IPS-18c (cell line): ENCODE results near the gene MDFI.

Source experiments
- H3K4me3 ChIP-seq: 2 replicates; pipeline ENCODE4 v1.7.0; 2013; ENCODE audit warnings: low read depth, mild to moderate bottlenecking, low read length, moderate library complexity; ENCODE audit not compliant: insufficient read depth
- H3K9me3 ChIP-seq: one replicate; pipeline ENCODE4 v1.6.1; 2013; ENCODE audit warnings: mild to moderate bottlenecking, low read length, moderate library complexity; ENCODE audit not compliant: control insufficient read depth, insufficient read depth

Gene MDFI

DNA sequence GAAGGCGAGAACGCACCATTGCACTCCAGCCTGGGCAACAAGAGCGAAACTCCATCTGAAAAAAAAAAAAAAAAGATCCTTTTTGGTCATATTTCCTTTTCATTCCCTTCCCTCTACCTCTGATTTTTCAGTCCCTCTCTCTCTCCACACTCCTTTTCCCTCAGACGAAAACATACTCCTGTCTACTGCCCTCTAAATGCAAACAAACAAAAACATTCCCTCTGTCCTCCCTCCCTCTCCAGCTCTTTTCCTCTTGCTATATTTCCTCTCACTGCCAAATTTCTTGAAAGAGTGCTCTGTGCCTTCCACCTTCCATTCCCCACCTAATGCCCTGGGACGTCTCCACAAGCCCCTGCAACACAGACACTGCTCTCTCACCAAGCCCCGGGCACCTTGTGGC lies 14.9 kb upstream of the MDFI start:
- H3K4me3 ChIP-seq = no peak overlapping the region
- H3K9me3 ChIP-seq = no peaks in the 10 kb centered on the region

DNA sequence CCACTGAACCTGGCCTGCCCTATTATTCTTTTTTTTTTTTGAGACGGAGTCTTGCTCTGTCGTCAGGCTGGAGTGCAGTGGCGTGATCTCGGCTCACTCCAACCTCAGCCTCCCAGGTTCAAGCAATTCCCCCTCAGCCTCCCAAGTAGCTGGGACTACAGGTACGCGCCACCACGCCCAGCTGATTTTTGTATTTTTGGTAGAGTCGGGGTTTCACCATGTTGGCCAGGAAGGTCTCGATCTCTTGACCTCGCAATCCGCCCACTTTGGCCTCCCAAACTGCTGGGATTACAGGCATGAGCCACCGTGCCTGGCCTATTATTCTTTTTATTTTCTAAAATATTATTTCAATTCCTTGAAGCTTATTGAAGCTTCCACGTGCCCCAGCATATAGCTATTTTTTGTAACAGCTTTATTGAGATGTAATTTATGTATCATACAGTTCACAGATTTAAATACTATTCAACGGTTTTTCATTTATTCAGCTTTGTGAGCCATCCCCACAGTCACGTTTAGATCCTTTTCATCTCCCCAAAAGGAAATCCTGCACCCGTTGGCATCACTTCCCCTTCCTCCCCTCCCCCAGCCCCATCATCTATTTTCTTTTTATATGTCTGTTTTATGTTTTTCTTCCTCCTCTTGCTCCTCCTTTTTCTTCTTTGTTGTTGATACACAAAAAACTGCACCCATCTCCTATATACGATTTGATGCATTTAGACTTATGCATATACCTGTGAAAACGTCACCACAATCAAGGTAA lies 13.5 kb upstream of the MDFI start:
- Histone ChIP-seq H3K9me3 (no peaks in the 10 kb centered on the region), H3K4me3 (no peak overlapping the region)

DNA sequence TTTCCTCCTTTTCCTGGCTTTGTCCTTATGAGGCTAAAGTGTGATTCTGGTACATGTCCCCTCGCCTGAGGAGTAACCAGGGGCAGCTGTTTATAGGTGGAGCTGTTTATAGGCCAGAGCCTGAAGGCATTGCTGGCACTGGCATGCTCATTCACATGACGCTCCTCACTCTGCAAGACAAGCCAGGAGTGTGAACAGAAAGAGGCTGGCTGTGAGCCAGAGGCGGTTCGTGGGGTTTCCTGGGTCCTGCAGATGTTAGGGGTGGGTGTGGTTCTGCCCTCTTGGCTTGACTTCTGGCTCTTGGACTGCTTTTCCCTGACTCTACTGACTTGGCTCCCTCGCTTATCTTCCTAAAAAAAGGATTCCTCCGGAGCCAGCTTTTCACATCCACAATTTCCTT lies 12.8 kb upstream of the MDFI start:
- Histone ChIP-seq H3K4me3 (no peak overlapping the region), H3K9me3 (no peaks in the 10 kb centered on the region)

DNA sequence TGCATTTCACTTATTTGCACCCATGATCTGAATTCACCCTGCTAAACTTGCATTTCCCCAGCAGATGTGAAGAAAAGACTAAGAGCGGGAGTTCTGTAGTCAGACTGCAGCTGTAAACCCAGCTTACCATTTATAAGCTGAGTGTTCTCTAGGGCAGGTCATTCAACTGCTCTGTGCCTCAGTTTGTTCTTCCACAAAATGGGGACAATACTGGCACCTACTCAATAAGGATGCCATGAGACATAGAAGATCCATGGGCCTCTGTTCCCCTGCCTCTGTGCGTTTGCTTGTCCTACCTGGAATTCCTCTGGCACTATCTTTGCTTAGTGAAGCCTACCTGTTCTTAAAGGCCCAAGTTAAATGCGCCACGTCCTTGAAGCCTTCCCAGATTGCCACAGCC lies 12.2 kb upstream of the MDFI start:
- Histone ChIP-seq H3K9me3 (no peaks in the 10 kb centered on the region), H3K4me3 (no peak overlapping the region)

DNA sequence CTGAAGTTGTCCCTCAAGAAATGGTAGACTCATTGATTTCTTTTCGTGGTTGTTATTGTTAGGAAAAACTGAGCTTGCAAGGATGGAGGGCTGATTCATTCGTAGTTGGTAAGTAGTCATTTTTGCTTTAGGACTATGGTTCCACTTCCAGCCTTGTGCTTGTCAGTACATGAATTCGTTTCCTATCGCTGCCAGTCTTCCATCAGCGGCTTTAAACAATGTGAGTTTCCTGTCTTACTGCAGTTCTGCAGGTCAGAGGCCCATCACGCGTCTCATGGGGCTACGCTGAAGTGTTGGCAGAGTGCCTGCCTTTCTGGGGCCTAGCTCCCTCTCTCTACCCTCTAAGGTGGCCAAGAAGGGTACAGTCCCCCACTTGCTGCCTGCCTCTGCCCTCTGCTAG lies 11.4 kb upstream of the MDFI start:
- Histone ChIP-seq H3K4me3 (no peak overlapping the region), H3K9me3 (no peaks in the 10 kb centered on the region)

DNA sequence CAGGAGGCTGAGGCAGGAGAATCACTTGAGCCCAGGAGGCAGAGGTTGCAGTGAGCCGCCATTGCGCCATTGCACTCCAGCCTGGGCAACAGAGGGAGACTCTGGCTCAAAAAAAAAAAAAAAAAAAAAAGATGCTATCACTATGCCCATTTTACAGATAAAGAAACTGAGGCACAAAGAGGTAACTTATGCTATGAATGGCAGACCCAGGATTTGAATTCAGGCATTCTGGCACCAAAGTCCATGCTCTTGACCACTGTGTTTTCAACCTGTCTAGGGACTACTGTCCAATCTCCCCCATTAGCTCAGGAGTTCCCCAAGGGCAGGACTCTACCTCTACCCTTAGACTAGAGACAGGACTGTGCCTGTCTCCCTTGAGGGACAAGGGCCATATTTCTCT lies 9.1 kb upstream of the MDFI start:
- H3K4me3 ChIP-seq = no peak overlapping the region

DNA sequence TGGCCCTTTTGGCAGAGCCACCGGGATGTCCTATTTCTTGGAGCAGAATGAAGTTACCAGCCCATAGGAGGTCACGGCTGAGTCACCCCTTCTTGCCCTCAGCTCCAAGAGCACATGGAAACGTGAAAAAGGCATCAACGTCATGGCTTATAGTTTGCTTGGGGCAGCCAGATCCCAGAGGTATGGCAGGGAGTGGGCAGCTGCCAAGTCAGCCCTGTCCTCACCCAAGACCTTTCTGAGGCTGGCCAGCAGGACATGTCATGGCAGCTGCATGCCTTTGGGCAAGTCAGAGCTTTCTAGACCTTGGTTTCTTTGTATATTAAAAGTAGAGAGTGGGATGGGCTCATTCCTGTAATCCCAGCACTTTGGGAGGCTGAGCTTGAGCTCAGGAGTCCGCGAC lies 8.2 kb upstream of the MDFI start:
- no peaks in the 10 kb centered on the region for H3K9me3 ChIP-seq

More for the DNA sequence above, 9.1 kb upstream of the MDFI start:
- no peaks in the 10 kb centered on the region for H3K9me3 ChIP-seq

DNA sequence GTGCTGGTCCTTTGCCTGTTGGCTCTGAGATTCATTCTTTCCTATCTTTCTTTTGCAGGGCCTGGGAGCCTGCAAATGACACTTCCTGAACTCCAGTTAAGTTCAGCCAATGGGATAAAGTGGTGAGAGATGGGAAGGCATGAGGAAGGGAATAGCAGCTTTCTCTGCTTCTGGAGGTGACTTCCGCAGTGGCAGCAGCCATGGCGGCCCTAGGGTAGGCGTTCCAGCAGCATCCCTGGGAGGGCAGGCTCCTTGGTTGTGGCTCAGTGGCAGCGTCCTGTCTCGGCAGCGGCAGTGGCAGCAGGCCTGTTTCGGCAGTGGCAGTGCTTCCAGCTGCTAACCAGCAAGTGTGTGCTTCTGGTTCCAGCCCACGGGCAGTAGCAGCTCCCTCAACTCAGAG lies 7.3 kb upstream of the MDFI start:
- H3K4me3 ChIP-seq = no peak overlapping the region
- no peaks in the 10 kb centered on the region for H3K9me3 ChIP-seq

More for the DNA sequence above, 8.2 kb upstream of the MDFI start:
- no peak overlapping the region for H3K4me3 ChIP-seq

DNA sequence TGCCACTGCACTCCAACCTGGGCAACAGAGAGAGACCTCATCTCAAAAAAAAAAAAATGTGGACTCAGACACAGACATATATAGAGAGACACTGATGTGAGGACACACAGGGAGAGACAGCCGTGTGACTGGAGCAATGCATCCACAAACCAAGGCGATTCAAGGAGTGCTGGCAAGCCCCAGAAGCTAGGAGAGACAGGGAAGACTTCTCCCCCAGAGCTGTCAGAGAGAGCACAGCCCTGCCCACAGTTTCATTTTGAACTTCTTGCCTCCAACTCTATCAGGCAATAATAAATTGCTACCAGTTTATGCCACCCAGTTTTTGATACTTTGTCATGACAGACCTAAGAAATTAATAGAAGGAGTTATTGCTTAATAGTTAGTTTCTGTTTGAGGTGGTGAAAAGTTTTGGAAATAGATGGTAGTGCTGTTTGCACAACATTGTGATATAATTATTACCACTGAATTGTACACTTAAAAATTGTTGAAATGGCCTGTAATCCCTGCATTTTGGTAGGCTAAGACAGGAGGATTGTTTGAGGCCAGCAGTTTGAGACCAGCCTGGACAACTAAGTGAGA lies 5.1 kb upstream of the MDFI start:
- Histone ChIP-seq H3K9me3 (peaks cover 3% of the 10 kb centered on the region), H3K4me3 (no peak overlapping the region)

DNA sequence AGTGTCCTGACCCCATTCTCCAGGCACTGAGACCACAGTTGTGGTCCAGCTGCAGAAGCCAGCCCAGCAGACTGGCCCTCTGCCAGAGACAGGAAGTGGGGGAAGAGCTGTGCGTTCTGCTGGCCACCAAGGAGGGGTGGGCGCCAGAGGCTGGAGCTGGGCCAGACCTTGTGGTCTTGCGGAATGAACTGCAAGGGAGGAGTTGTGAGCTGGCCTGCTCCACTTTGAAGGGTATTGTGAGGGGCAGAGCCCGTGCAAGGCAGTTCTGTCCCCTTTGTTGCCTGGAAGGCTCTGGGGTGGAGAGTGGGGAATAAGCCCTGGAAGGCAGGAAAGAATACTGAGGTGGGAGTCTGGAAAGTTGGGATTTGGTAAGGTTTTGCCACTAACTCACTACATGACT lies 3.6 kb upstream of the MDFI start:
- Histone ChIP-seq H3K4me3 (no peak overlapping the region), H3K9me3 (peaks cover 3% of the 10 kb centered on the region)

DNA sequence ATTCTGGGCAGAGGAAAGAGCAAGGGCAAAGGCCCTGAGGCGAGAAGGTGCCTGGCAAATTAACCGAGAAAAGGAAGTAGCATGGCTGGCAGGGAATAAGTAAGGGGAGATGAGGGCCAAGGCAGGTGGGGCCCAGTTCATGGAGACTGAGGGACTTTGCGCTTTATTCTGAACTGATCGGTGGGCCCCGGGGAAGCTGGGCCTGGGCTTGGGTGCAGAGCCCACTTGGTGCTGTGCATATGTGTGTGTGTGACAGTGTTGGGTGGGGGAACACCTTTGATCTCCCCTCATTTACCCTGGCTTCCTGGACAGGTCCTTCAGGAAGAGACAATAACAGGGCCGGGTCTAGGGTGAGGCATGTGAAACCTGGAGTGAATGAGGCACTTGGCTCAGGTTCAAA lies 2.9 kb upstream of the MDFI start:
- Histone ChIP-seq H3K9me3 (peaks cover 3% of the 10 kb centered on the region), H3K4me3 (no peak overlapping the region)

DNA sequence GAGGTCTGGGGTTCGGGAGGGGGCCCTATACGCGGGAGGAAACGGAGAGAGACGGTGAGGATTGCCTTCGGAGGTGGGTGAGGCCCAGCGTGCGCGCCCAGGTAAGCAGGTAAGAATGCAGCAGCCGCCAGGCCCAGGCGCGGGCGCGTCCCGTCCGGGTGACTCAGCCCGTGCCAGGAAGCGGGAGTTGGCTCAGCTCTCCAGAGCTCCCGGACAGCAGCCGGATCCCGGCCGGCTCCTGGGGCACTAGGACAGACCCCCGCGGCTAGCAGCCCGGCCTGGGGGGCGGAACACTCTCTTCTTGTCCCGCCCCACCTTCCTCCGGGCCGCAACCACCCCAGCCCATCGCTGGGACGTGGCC lies 1.5 kb upstream of the MDFI start:
- Histone ChIP-seq H3K4me3 (peak overlapping the region; percentile 86; the same call in 1 of the 2 replicates), H3K9me3 (peaks cover 3% of the 10 kb centered on the region)

DNA sequence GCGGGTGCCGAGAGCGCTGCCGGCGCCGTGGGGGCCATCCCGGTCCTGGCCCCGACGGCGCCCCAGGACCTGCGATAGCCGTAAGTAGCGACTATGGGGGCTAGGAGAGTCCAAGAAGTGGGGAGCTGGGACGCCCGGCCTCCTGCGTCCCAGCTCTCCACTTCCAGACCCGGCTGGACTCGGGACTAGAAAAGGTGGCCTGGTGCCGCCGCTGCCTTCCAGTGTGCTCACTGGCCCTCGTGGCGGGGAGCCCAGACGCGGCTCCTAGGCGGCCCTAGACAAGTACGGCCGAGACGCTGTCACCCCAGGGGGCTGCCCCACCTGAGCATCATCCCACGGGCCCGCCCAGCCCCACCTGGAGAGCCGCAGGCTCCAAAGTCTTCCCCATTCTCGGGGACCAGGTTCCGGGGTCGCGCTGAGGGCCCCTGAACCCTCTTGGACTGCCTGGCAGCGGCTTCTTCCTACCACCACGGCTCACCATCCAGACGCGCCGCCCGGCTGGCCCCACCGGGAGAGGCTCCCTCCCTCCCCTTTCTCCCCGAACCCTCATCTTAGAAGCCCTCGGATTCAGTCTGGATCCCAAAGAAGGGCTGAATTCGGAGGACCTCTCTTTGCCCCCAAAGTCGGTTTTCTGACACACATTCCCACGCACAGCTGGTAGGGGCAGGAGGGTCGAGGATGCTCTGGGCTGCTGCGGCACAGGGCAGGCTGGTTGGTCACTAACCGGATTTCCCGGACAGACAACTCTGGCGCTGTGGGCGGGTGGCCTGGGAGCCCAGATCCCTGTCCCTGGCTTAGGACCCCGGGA lies 870 bp upstream of the MDFI start:
- Histone ChIP-seq H3K4me3 (peak overlapping the region; percentile 86), H3K9me3 (peaks cover 3% of the 10 kb centered on the region)

DNA sequence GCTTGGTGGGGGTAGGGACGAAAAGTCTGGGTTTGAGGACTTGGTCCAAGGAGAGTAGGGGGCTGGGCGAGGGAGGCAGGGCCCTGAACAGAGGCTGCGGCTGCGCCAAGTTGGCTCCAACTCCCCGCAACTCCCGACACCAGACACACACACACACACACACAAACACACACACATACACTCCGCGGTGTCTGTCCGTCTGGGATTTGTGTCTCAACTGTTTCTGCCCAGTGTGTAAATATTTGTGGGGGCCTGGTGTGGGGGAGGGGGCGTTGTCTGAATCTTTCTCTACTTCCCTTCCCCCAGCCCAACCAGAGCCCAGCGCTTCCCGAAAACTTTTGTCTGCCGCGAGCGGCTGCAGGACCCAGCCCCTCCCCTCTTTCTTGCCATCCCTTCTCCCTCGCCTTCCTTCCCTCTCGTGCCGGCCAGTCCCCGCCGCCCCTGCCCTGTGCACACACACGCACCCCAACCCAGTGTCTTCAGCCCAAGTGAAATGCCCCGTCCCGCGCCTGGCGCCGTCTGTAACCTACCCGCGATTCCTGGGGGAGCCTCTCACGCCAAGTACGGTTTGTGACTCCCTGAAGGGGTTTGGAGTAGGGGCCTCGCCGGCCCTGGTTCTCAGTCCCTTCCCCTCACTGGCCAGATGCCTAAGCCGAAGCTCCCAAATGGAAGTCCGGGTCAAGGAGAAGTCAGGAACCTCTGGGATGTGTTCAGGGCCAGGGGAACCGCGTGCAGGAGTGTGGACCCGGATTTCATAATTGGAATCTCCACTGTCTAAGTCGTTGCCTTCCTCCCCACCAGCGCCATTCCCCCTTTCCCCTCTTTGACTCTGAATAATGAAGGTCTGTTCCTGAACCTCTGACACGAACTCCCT lies 904 bp downstream of the MDFI start:
- peaks cover 3% of the 10 kb centered on the region for H3K9me3 ChIP-seq
- peak overlapping the region; percentile 86 for H3K4me3 ChIP-seq

DNA sequence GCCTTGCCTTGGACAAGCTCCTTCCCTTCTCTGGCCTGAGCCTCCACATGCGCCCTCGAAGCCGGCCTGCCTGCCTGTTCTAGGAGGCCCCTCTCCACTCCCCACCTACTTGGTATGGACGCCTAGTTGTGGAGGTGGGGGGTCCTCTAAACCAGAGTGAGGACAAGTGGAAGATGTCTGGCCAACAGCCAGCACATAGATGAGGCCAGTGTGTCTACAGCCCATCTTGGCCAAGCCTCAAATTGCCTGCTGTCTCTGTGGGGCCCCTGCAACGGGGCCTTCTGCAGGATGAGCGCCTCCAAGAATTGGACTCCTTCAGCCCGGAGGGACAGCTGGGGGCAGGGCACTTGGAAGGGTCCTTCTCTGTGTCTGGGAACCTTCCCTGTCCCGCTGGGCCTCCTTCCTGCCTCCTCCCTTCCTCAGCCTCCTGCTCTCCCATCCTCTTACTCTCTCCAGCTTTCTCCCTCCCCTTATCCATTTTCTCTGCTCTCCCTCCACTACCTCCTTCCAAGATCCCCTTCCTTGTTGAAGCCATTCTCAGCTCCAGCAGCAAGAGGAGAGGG lies 1.6 kb downstream of the MDFI start:
- H3K4me3 ChIP-seq = peak overlapping the region; percentile 86; the same call in 1 of the 2 replicates

DNA sequence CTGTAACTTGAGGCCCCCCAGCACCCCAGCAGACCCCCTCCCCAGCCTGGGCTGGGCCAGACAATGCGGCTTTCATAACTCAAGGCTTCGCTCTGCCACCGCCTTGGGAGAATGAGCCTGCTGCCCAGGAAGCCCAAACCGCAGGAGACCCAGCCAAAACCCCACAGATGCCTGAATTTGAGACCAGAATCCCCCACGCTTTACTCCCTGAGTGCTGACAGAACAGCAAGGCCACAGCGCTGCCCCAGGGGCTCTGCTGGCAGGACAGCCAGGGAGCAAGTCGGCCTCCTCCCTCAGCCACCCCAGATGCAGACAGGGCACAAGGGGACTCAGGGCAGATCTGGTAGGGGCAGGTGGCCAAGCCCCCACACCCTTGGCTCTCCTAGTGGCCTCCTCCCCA lies 2.2 kb downstream of the MDFI start:
- Histone ChIP-seq H3K9me3 (peaks cover 3% of the 10 kb centered on the region), H3K4me3 (no peak overlapping the region)

More for the DNA sequence above, 1.6 kb downstream of the MDFI start:
- H3K9me3 ChIP-seq = peaks cover 3% of the 10 kb centered on the region

DNA sequence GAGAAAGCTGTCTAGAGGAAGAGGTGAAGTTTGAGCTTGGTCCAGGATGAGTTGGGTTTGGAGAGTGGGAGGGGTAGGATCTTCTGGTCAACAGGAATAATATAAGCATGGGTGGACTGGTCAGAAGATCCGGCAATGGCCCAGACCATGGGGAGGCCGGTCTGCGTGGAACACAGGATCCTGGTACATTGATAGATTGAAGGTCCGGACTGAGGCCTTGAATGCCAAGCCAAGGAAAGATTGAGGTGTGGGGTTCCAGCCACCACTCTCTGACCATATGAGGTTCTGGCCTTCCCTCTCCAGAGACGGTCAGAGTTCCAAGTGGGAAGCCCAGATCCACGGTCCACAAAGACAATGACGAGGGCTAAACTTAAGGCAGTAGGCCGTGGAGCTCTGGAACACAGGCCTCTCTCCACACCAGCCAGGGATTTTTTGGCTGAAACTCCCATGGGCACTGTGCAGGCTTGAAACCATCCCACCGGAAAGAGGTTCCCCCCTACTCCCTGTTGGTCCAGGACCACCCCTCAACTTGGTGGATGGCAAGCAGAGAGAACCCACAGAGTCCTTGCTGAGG lies 3.2 kb downstream of the MDFI start:
- H3K9me3 ChIP-seq = peaks cover 3% of the 10 kb centered on the region
- peak overlapping the region; percentile 20; the same call in 1 of the 2 replicates for H3K4me3 ChIP-seq
